ENCODE measurements around the gene MNAT1. TPM values are rescaled to one million over a fixed set of nuclear protein-coding genes. Genes with fewer than 3 reads are reported as not detected.
A peak's percentile ranks its signal among the peaks of the same experiment; 100 is the strongest.
"Not testable (repeated sequence)": the region's sequence is repeated elsewhere in the genome, so short reads cannot be mapped to it uniquely, and the experiment has no call there.

Gene MNAT1
- total RNA-seq, 1 experiment from 2014 or later = 95.7 TPM

DNA sequence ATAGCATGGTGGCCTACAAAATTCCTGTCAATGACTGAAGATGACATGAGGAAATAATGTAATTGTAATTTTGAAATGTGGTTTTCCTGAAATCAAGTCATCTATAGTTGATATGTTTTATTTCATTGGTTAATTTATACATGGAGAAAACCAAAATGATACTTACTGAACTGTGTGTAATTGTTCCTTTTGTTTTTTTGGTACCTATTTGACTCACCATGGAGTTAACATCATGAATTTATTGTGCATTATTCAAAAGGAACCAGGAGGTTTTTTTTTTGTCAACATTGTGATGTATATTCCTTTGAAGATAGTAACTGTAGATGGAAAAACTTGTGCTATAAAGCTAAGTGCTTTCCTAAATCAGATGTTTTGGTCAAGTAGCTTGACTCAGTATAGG, 46.0 kb downstream of the MNAT1 start:
- H3K9me3 ChIP-seq (ENCODE audit: low read length); DNase-seq; ATAC-seq; H3K9ac ChIP-seq (ENCODE audit: low read length); intact Hi-C loops (cut with micrococcal nuclease); H3K9me2 ChIP-seq (replicated peaks; ENCODE audit: low read length); H3K4me3 ChIP-seq (ENCODE audit: low read length); BruUV-seq (replicated peaks); H3K36me3 ChIP-seq (ENCODE audit: low read depth, low read length); H3K27ac ChIP-seq (ENCODE audit: low read length); H3F3A ChIP-seq (ENCODE audit: low read length, unreplicated experiment); H3K4me2 ChIP-seq (ENCODE audit: low read length); H3K27me3 ChIP-seq (ENCODE audit: low read length); H2AFZ ChIP-seq (ENCODE audit: low read length); CTCF ChIA-PET: not testable (repeated sequence)
- Histone ChIP-seq H3K79me2 (ENCODE audit: low read length) (peaks cover 84% of the 10 kb centered on the region), H3K4me1 (ENCODE audit: insufficient read depth, low read length) (peaks cover 27% of the 10 kb centered on the region), H4K20me1 (ENCODE audit: low read length) (peaks cover 29% of the 10 kb centered on the region)
- POLR2A ChIA-PET (ENCODE audit: unreplicated experiment) = interaction anchor here (0.7 kb wide), 1 partner anchor 46 kb away, joined by 3 read pairs; no protein-coding TSS in a partner anchor

DNA sequence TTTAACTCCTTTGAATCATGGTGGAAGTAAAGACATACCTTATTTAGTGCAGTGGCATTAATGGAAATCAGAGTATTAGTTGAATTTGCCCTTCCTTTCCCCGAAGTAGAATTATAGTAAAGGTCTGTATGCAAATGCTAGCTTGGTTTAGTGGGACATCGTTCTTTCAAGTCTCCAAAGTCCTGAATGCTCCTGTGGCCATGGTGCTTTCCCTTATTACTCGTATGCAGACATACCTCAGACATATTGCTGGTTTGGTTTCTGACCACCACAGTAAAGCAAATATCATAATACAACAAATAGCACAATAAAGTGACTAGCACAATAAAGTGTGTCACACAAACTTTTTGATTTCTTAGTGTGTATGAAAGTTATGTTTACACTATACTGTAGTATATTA, 52.3 kb downstream of the MNAT1 start:
- Histone ChIP-seq H3K79me2 (ENCODE audit: low read length) (peaks cover 58% of the 10 kb centered on the region), H3K9ac (ENCODE audit: low read length) (no peak overlapping the region), H3K9me3 (ENCODE audit: low read length) (no peaks in the 10 kb centered on the region), H3K36me3 (ENCODE audit: low read depth, low read length) (peaks cover 8% of the 10 kb centered on the region; the same call in 1 of the 2 replicates), H3K4me1 (ENCODE audit: insufficient read depth, low read length) (no peaks in the 10 kb centered on the region), H3K4me2 (ENCODE audit: low read length) (no peak overlapping the region), H4K20me1 (ENCODE audit: low read length) (peaks cover 14% of the 10 kb centered on the region), H3F3A (ENCODE audit: low read length, unreplicated experiment) (no peaks in the 10 kb centered on the region), H3K4me3 (ENCODE audit: low read length) (no peak overlapping the region), H3K27ac (ENCODE audit: low read length) (no peak overlapping the region), H3K9me2 (replicated peaks; ENCODE audit: low read length) (no peaks in the 10 kb centered on the region), H3K27me3 (ENCODE audit: low read length) (no peaks in the 10 kb centered on the region), H2AFZ (ENCODE audit: low read length) (no peak overlapping the region)
- DNase-seq (no peak), ATAC-seq (0 out of 2 replicates have a peak, but pooled peaks have one; percentile 18)
- ChIA-PET CTCF (no interaction called here), POLR2A (ENCODE audit: unreplicated experiment) (no interaction called here)
- intact Hi-C loops (cut with micrococcal nuclease) = no loop called here
- TF ChIP-seq EZH2 (IDR thresholded peaks at IDR 0.05; ENCODE audit: low read length, unreplicated experiment) (no peak), EZH2phosphoT487 (IDR thresholded peaks at IDR 0.05; ENCODE audit: borderline replicate concordance, low read length) (no peak)
- TF ChIP-seq, protein P1, sequence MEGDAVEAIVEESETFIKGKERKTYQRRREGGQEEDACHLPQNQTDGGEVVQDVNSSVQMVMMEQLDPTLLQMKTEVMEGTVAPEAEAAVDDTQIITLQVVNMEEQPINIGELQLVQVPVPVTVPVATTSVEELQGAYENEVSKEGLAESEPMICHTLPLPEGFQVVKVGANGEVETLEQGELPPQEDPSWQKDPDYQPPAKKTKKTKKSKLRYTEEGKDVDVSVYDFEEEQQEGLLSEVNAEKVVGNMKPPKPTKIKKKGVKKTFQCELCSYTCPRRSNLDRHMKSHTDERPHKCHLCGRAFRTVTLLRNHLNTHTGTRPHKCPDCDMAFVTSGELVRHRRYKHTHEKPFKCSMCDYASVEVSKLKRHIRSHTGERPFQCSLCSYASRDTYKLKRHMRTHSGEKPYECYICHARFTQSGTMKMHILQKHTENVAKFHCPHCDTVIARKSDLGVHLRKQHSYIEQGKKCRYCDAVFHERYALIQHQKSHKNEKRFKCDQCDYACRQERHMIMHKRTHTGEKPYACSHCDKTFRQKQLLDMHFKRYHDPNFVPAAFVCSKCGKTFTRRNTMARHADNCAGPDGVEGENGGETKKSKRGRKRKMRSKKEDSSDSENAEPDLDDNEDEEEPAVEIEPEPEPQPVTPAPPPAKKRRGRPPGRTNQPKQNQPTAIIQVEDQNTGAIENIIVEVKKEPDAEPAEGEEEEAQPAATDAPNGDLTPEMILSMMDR (conservative IDR thresholded peaks at IDR 0.05; ENCODE audit: low read depth, low read length) = no peak
- BruUV-seq (replicated peaks) = no TSS peak

DNA sequence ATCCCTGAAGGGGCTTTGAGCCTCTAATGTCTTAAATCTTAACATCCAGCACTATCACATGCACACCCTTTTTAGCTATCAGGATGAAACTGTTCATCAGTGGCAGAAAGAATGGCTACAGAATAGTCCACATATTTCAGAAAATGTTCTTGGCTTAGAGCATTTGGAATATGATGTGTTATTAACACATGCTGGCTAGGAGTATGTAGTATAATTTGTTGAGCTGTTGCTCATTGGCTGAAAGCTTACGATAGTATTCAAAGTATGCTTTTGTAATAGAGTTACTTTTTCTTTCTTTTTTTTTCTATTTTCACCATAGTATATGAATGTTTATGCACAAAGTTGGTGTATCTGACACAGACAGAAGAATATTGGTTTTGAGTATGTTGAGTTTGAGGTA, 55.1 kb downstream of the MNAT1 start:
- Histone ChIP-seq H3F3A (ENCODE audit: low read length, unreplicated experiment) (no peaks in the 10 kb centered on the region), H3K27ac (ENCODE audit: low read length) (no peak overlapping the region), H3K79me2 (ENCODE audit: low read length) (peaks cover 40% of the 10 kb centered on the region), H2AFZ (ENCODE audit: low read length) (no peak overlapping the region), H3K4me1 (ENCODE audit: insufficient read depth, low read length) (no peaks in the 10 kb centered on the region), H3K9ac (ENCODE audit: low read length) (no peak overlapping the region), H3K4me3 (ENCODE audit: low read length) (no peak overlapping the region), H3K9me3 (ENCODE audit: low read length) (no peaks in the 10 kb centered on the region), H3K27me3 (ENCODE audit: low read length) (no peaks in the 10 kb centered on the region), H3K4me2 (ENCODE audit: low read length) (no peak overlapping the region), H4K20me1 (ENCODE audit: low read length) (peaks cover 4% of the 10 kb centered on the region; the same call in 1 of the 2 replicates), H3K36me3 (ENCODE audit: low read depth, low read length) (peaks cover 12% of the 10 kb centered on the region; the same call in 1 of the 2 replicates), H3K9me2 (replicated peaks; ENCODE audit: low read length) (no peaks in the 10 kb centered on the region)
- no peak for ATAC-seq
- no TSS peak for BruUV-seq (replicated peaks)
- DNase-seq = no peak
- TF ChIP-seq EZH2 (IDR thresholded peaks at IDR 0.05; ENCODE audit: low read length, unreplicated experiment) = no peak
- TF ChIP-seq, protein P1 (conservative IDR thresholded peaks at IDR 0.05; ENCODE audit: low read depth, low read length) = no peak
- no peak for TF ChIP-seq EZH2phosphoT487 (IDR thresholded peaks at IDR 0.05; ENCODE audit: borderline replicate concordance, low read length)
- ChIA-PET CTCF (no interaction called here), POLR2A (ENCODE audit: unreplicated experiment) (no interaction called here)
- intact Hi-C loops (cut with micrococcal nuclease) = no loop called here

Data from PC-3 (cell line).